IPS-NIHi11 (cell line): ENCODE measurements around the gene ADGRL3.

Source experiments
- DNase-seq: peaks from one replicate; pipeline ENCODE4 v3.0.0; 2012; ENCODE audit warnings: mixed read lengths, low spot score

ADGRL3 gene

GRCh38 chr4:61427099-61427817 is 227.1 kb downstream of the ADGRL3 start:
- DNase-seq: no peak

GRCh38 chr4:61427818-61428495 is 227.8 kb downstream of the ADGRL3 start:
- DNase-seq: no peak

- no peak for DNase-seq
Measured at GRCh38 chr4:61428950-61429349, 228.8 kb downstream of the ADGRL3 start.

GRCh38 chr4:61431131-61431530 is 231.0 kb downstream of the ADGRL3 start:
- DNase-seq: no peak

DNA sequence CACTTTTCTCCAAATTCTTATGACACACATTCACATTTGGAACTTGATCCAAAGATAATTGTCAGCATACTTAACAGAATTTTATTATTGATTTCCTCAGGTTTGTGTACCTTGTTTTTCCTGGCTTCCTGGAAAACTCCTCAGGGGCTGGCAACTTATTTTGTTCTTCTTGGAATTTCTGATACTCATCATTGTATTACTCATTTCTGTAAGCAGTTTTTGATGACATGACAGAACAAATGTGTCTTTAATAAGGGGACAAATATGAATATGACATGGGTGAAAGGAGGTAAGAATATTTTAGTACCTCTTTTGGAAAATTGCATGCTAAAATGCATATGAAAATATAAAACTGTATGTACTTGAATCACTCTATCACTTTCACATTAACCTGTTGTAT is 237.8 kb downstream of the ADGRL3 start:
- DNase-seq: no peak

- no peak for DNase-seq
Measured at GRCh38 chr4:61440321-61440720, 240.2 kb downstream of the ADGRL3 start.

DNA sequence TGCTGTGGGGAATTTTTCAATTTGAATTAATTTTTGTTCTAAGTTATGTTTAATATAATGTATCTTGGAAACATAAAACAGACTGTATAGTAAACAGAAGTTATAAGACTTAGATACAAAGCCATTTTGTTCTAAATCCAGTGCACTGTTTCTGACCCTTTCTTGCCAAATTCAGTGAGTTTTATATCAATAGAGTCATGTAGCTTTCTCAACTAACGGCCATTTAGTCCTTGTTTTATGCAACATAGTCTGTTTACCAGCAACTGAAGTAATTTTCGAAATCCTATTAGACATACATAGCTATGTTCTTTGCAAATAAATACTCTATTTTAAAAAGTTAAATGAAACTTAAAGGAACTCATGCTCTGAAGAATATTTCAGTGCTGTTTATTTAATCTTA is 242.8 kb downstream of the ADGRL3 start:
- DNase-seq: no peak

- DNase-seq: no peak
Measured at GRCh38 chr4:61443813-61444510, 243.8 kb downstream of the ADGRL3 start.

GRCh38 chr4:61445374-61446063 is 245.4 kb downstream of the ADGRL3 start:
- no peak for DNase-seq

GRCh38 chr4:61446941-61447340 is 246.8 kb downstream of the ADGRL3 start:
- no peak for DNase-seq

DNA sequence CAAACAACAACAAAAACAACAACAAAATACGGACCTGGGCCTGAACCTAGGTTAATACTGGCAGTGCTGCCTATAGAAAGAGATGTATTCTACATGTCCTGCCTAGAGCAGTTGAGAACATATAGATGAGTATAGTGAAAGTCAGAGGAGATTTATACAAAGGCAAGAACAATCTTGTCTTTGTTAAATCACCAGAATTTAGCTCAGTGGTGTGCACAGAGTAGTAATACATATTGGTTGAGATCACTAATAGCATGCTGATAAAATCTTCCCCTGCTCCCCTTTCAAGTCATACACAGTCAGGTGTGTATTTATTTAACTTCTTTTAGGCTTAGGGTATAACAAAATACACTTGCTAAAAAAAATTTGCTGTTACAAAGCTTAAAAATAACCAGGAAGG is 247.8 kb downstream of the ADGRL3 start:
- no peak for DNase-seq

GRCh38 chr4:61451935-61452334 is 251.8 kb downstream of the ADGRL3 start:
- DNase-seq: no peak

DNA sequence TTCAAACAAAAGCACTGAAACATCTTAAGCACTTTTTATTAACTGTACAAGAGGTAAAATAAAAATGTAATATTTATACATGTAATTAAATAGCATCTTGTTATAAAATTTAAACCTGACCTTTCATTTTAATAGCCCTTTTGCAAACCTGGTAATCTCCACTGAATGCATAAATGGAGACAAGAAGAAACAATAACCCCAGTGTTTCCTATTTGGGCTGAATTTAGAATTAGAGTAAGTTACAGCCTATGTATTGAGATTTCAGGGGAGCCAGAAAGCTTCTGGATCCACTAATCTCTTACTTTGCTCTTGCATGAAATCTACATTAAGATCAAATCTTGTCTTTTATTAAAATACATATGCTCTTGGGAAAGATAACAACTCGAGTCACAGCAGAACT is 261.8 kb downstream of the ADGRL3 start:
- DNase-seq: no peak

DNA sequence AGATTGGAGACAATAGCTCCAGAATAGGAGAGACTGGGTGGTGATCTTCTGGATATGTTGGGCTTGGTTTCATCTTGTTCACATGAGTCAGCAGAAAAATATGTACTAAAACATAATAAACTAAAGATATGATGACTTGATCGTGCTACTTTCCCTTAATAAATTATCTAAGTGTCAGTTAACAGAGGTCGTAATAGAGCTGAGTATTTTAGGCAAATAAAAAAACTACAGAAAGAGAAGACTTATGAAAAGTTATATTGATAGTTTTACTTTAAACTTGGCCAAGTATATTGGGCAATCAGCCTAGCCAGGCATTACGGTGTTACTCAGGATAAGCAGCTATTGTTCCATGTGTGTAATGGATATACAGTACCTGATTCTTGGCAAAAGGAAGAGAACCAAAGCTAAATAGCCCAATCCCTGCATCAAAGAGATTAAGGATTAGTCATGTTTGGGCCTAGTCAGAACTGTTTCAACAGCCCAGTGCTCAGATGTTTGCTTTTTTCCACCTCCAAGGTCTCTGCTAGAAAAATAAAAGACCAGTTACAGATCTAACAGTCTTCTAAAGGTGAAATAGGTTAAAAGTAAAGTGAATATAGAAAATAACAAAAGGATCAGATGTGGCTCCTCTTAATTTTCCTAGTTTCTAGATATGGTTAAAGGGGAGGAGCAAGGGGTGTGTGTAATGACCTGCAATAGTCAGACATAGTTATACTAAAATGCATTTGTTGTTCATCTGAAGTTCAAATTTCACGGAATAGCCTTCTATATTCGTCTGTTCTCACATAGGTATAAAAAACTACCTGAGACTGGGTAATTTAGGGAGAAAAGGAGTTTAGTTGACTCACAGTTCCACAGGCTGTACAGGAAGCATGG is 262.6 kb downstream of the ADGRL3 start:
- peak; percentile 21 for DNase-seq

- no peak for DNase-seq
Measured at GRCh38 chr4:61468024-61468720, 268.0 kb downstream of the ADGRL3 start.

DNA sequence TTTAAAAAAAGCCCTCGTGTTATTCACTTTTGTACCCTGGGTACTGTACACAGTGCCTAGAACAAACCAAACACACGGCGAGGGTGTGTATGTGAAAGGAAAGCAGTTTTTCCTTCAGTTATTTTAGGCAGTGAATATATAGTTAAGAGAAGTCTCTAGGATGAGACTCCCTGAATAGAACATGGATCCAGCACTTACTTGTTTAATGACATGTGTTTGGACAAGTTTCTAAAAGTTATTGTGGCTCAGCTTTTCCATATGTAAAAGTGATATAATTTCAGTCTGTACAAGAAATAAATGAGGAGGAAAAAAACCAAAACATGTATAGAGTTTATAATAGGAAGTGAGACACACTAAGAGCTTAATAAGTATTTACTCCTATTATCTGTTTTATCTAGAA is 273.2 kb downstream of the ADGRL3 start:
- no peak for DNase-seq

DNA sequence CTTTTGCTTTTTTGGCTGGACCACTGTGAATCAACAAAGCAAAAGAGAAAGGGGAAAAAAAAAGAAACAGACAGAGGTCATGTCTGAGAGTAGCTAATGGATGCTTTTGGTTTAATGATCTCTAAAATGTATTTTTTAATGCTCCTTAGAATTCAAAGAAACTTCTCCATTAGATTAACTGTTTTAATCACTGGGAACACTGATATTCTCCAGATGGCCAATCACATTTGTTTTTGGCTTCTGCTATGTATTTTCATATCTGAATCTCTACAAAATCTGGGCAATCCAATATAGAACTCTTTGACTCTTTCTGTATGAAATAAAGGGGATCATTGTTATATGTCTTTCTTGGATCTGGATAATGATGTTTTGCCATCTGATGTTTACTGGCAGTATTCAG is 278.2 kb downstream of the ADGRL3 start:
- DNase-seq: no peak

DNA sequence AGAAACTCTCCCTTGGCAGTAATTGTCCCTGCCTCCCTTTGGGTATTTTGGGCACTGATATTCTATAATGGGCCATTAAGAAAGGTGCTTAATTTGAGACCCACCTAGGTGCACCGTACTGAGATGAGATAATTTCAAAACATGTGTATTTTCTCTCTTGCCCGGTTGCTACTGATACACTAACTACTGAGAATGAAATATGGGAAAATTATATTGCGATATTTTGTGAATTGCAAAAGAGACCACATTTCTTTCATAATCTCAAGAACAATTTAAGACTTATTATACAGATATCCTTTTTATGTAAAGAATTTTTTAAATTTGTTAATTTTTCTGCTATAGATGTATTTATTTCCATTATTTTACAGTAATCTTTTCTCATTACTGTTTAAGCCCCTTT is 284.9 kb downstream of the ADGRL3 start:
- no peak for DNase-seq

- DNase-seq: no peak
Measured at GRCh38 chr4:61489927-61490326, 289.8 kb downstream of the ADGRL3 start.

GRCh38 chr4:61493041-61493440 is 292.9 kb downstream of the ADGRL3 start:
- DNase-seq: no peak

GRCh38 chr4:61493470-61493869 is 293.3 kb downstream of the ADGRL3 start:
- peak; percentile 15 for DNase-seq
